ENCODE measurements around the gene OTUD5. TPM values are rescaled to one million over a fixed set of nuclear protein-coding genes. Genes with fewer than 3 reads are reported as not detected.

OTUD5 gene
- polyA plus RNA-seq, 1 donor, result 35.3 TPM

DNA sequence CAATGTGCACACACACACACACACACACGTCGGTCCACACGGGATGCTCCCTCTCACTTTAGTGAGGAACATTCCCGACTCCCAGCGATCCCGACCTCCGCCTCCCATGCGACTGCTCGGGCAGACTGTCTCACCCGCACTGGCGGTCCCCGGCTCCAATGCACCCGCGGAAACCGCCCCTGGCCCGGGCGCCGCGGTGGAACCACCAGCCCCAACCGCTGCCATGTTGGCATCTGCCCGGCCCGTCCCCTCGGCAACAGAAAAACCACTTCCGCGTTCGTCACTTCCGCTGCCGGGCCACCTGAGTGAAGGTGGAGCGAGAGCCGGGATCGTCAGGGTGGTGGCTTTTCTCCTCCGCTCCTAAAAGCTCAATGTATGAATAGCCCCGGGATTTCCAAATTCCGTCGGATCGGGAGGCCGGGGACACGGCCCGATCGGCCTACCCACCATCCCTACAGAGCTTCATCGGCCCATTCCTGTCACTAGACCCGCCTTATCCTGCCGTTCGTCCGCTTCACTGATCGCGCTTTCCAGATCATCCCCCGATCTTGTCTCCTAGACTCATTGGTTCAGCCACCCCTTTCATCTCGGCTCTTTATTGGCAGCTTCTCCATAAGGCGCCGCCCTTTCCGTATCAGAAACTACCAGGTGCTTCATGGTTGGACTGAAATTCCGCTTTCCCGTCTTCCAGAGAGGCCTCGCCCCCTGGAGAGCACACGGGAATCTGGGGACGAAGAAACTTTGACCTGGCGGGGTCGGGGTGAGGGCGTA, 45.8 kb downstream of the OTUD5 start, which contains the start of gene SLC35A2:
Gene SLC35A2, minus strand, starts transcription at position 235 of the 771 bp plus-strand sequence. Its CDS starts 10 bp downstream, at position 225.
- no peak for DNase-seq (ENCODE audit: low read depth)

DNA sequence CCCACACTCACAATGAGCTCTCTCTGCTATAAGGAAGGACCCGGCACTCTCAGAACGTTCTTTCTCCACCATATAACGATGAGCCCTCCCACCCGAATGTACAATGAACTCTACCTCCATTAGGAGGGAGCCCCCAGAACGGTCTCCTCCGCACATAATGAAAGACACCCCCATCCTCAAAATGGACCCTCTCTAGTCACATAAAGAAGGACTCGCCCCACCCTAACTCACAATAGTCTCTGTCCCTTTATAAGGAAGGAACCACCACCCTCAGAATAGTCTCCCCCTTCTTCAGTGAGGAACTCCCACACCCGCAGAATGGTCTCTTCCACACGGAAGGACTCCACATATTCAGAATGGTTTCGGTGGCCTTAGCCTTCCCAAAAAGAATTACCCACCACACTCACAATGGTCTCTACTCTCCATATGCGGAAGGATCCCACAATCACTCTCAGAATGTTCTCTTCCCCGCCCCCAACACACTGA, 46.4 kb downstream of the OTUD5 start:
- DNase-seq (ENCODE audit: low read depth), result no peak

DNA sequence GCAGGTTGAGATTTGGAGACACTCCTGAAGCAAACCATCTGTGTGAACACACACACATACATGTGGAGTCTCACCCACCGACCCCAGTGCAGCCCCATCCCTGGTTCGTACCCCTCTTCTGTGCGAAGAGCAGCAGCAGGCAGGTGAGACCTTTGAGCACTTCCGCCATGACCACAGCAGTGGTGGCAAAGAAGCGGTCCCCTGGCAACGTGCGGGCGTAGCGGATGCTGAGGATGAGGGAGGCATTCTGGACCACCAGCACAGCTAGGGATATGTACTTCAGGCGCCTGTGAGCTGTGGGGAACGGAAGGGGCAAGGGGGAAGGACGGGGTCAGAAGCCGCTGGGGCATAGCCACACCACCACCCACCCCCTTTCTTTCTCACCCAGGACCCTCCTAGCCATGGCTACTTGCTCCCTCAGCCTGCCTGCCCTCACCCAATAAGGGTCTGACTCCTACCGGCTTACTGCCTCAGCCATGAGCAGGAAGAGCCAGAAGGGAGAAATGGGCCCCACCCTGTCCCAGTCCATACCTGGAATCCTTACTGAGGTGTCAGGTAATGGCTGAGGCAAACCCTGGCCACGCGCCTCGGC, 47.6 kb downstream of the OTUD5 start:
- no peak for DNase-seq (ENCODE audit: low read depth)

DNA sequence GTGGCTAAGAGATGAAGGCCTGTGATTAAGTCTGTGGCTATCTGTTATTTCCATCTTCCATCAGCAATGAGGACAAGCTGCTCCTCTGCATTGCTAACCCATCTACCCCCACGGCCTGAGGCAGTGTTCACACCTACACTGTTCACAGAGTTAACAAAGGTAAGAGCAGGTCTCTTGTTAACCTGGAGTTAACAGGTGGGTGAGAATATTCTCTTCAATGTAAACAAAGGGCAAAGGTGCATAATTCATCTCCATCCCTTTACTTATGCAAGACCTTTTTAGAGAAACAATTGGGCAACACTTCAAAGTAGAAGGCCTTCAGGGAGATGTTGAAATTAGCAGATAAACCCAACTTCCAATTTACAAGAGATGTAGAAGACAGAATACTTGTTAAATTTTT, 48.8 kb downstream of the OTUD5 start:
- DNase-seq (ENCODE audit: low read depth), result no peak

DNA sequence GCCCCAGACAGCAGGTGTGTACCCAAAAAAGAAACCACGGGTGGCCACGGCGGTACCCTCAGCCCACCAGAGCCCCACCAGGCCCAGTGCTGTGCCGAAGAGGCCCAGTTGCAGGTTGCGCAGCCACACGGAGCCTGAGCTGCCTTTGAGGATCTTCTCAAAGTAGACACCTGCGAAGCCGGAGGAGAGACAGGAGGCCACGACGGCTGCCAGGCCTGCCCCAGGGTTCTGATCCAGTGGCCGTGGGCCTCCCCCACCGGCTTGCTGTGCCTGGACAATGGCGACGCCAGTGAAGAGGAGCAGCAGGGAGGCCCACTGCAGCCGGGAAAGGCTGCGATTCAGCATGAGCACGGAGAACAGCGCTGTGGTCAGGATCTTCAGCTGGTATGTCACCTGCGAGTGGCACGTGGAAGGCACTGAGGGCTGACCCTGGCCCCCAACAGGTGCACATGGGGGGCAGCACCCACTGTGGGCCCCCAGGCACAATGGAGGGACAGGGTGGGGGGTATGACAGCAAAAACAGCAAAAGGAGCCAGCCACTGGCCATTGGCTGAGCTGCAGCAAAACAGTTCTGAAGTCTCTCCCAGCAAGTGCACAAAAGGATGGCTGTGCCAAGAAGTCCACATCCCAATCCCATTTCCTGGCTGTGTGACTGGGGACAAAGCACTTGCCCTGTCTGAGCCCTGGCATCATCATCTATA, 52.2 kb downstream of the OTUD5 start:
- no peak for DNase-seq (ENCODE audit: low read depth)

DNA sequence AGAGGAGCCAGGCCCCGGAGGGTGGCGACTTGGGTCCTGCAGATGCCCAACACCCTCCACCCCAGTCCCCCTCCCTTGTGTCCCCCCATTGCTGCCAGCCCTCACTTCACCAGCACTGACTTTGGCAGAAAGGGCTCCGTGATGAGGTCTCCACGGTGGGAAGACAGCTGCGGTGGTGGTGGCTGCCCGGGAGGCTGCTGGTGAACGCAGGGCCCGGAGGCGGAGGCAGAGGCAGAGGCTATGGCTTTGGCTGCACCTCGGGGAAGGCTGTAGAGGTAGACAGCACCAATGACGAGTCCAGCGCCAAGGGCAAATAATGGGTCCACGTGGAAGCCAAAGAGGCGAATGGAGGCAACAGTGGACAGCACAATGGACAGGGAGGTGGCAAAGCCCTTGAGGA, 52.8 kb downstream of the OTUD5 start:
- no peak for DNase-seq (ENCODE audit: low read depth)

DNA sequence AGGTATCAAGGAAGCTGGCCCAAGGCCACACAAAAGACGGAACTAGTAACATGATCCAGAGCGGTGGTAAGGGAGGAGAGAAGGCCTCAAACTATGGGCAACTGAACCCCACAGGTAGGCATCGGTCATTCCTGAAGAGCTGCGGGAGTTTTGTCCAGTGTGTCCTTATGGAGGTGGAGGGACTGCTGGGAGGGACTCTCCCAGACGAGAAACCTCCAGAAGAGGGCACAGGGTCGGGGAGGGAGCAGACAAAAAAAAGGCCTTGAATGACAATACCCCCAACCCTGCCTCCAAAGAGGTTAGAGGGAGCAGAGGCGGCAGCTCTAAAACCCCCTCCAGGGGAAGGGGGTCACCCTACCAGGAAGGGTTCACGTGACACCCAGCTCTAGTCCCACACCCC, 53.2 kb downstream of the OTUD5 start:
- DNase-seq (ENCODE audit: low read depth), result no peak

DNA sequence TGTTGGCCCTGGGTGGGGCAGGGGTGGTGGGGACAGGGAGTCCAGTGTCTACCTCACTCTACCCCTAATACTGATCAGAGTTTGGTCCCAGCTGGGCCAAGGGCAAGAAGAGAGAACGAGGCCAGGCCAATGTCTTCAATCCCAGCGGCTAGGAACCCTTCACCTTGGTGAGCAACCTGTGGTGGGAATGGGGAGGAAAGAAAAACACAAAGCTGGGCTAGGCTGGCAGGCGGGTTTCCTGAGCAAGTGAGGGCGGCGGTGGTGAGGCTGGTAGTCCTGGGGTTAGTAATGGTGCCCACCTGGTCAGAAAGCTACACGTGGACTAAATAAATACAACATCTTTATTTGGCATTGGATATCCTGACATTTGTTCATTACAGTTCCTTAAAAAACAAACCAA, 54.1 kb downstream of the OTUD5 start:
- DNase-seq (ENCODE audit: low read depth), result no peak

DNA sequence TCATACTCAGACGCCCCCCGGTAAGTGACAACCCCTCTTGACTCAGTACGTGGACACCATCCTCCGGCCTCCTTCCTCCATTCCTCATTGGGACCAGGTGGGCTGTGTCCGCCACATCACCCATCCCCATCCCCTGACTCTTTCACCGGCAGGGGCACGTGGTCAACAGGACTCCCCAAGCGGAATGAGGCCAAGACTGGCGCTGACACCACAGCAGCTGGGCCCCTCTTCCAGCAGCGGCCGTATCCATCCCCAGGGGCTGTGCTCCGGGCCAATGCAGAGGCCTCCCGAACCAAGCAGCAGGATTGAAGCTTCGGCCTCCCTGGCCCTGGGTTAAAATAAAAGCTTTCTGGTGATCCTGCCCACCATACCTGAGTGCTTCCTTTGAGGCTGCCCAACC, 54.6 kb downstream of the OTUD5 start:
- no peak for DNase-seq (ENCODE audit: low read depth)

DNA sequence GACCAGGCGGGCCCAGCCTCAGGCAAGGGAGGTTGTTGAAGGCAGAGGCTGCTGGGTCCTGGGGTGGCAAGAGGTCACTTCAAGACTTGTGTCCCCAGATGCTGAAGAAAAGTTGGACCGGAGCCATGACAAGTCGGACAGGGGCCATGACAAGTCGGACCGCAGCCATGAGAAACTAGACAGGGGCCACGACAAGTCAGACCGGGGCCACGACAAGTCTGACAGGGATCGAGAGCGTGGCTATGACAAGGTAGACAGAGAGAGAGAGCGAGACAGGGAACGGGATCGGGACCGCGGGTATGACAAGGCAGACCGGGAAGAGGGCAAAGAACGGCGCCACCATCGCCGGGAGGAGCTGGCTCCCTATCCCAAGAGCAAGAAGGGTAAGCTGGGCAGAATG, 55.3 kb downstream of the OTUD5 start:
- DNase-seq (ENCODE audit: low read depth), result no peak

DNA sequence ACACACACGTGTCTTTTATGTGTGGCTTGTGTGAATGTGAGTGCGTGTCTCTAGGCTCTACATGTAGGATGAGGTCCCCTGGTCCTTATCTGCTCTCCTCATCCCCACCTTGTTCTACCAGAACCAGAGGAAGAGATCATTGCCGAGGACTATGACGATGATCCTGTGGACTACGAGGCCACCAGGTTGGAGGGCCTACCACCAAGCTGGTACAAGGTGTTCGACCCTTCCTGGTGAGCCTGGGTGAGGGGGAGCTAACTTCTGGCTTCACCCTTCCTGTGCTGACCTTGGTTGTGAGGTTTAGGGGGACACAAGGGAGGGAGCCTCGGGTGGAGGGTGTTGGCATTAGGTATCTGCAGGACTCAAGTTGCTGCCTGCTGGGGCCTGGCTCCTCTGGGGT, 56.3 kb downstream of the OTUD5 start:
- no peak for DNase-seq (ENCODE audit: low read depth)

DNA sequence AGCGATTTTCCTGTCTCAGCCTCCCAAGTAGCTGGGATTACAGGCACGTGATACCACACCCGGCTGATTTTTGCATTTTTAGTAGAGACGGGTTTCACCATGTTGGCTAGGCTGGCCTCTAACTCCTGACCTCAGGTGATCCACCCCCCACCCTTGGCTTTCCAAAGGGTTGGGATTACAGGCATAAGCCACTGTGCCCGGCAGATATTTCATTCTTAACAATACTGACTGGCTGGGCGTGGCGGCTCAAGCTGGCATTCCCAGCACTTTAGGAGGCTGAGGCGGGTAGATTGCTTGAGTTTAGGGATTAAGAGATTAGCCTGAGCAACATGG, 58.4 kb downstream of the OTUD5 start:
- DNase-seq (ENCODE audit: low read depth), result no peak

DNA sequence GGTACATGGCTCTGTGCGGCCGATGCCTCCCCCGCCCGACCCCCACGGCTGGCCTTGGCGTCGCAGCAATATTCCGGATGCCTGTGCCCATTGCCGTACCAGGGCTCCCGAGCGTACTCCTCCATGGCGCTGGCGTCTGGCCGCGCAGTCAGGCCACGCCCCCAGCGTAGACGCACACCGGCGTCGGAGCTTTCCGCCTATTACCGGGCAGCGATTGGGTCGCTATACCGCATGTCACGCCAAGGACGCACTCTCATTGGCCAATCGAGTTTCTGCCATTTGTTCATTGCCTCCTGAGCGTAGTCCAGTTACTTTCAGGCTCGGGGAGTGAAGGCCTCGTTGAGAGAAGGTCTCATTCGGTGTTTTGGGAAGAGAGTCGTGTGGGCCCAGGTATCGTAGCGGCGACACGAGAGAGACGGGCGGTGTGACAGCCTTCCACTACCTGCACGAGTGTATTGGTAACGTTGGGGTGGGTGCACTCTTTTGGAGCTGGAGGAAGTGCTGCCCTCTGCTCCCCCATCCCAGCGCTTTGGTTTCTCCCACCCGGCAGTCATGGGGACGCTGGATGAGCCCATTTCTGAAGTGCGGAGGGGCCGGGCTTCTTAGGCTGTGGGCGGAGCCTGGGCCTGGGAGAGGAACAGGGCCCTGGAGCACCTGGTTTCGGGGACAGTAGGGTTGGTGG, 59.6 kb downstream of the OTUD5 start, which contains the start of the genes PQBP1 and TIMM17B:
Gene PQBP1, plus strand, starts transcription at position 306 of the 682 bp plus-strand sequence. CDS start 580 bp downstream, outside the sequence.
Gene TIMM17B, minus strand, starts transcription at position 144 of the 682 bp plus-strand sequence. Its CDS starts 19 bp downstream, at position 125.
- peak; percentile 91 for DNase-seq (ENCODE audit: low read depth)

DNA sequence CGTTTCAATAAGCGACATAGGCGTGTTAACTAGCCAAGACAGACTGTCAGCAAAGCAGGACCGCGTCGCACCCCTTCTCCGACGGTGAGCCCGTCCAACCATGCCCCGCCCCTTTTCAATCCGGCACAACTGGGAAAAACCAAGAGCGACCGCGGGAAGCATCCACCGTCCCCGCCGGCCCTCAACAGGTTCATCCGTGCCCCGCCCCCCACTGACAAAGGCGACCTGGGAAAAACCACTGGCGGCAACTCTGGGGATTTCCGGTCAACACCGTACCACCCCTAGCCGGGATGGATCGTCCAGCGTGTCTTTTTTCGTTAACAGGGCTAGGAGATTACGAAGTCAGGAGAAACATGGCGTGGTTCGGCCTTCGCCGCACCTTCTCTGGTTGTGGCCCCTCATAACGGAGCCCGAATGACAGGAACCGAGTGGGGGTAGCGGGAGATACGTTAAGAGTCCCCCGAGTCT, 60.2 kb downstream of the OTUD5 start:
- no peak for DNase-seq (ENCODE audit: low read depth)

DNA sequence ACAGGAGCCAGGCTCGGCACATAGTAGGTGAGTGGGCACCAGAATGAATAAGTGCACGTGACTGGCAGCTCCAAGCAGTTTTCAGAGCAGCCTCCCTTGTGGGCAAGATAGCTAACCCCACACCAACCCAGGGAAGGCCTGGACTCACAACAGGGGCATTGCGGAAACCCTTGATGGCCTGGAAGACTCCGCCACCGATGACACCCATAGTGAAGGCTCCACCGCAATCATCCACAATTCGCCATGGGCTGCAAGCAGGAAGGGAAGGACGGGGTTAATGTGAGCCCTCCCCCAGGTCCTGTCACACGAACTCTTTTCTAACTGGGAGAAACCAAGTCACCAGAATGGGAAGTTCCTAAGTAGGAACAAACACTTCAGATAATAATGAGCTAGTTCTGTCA, 60.8 kb downstream of the OTUD5 start:
- no peak for DNase-seq (ENCODE audit: low read depth)

DNA sequence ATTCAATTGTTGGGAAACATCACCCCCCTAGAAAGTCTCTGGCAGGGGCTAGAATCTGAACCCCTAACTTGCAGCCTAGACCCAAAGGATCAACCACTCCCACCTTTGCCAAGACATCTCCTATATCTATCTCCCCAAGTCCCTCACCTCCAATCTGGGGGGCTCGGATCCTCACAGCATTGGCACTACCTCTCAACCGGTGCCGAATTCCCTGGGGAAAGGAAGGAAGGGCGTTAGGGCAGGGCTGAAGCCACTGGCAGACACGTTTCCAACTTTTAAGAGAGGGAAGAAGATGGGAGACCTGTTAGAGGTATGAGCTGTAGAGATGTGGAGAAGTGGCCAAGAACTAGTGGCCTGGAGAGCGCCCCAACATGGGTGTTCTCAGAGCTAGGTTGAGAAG, 62.5 kb downstream of the OTUD5 start:
- no peak for DNase-seq (ENCODE audit: low read depth)

DNA sequence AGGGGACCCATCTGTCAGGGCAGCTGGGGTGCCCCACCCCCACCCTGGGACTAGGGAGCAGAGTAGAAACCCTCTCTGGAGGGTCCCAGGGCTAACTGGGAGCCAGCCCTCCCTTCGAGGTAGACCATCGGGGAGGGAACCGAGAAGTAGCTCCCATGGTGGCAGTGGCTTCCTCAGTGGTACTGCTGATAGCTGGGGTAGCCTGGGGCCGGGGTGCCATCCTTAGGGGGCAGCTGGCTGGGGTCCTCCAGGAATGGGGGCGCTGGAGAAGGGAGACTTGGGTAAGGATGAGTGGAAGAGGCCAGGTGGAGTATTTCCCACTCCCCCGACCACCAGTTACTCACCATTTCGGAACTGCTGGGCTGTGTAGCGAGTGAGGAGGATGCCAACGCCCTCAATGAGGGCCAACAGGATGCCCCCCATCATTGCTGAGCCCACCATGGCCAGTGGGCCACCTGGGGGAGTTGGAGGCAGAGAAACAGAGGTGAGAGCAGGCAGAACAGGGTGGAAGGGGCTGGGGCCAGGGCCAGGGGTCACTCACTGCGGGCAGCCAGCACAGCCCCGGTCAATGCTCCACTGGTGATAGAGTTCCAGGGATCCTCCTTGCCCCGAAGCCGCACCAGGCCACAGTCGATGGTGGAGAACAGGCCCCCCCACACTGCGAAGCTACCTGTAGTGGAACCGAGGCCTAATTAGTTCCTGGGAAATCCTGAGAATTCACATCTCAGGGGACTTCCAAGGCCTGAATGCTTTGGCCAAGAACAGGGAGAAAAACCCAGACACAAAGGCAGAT, 63.7 kb downstream of the OTUD5 start:
- no peak for DNase-seq (ENCODE audit: low read depth)

DNA sequence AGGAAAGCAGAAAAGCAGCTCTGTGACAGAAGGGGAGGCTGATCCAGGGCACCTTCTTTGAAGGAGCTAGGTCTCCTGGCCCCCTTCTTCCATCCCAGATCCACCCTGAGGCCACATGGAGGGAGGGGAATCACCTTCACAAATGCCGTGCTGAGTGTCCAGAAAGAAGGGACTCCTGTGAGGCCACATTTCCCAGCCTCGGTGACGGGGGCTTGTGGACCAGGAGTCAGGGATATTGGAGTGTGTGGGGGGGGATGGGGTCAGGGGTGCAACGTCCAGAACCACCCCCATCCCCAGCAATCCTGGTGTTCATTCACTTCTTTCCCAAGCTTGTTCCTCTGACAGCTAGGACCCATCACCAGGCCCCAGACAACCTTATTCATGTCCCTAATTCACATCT, 64.5 kb downstream of the OTUD5 start:
- DNase-seq (ENCODE audit: low read depth), result no peak

DNA sequence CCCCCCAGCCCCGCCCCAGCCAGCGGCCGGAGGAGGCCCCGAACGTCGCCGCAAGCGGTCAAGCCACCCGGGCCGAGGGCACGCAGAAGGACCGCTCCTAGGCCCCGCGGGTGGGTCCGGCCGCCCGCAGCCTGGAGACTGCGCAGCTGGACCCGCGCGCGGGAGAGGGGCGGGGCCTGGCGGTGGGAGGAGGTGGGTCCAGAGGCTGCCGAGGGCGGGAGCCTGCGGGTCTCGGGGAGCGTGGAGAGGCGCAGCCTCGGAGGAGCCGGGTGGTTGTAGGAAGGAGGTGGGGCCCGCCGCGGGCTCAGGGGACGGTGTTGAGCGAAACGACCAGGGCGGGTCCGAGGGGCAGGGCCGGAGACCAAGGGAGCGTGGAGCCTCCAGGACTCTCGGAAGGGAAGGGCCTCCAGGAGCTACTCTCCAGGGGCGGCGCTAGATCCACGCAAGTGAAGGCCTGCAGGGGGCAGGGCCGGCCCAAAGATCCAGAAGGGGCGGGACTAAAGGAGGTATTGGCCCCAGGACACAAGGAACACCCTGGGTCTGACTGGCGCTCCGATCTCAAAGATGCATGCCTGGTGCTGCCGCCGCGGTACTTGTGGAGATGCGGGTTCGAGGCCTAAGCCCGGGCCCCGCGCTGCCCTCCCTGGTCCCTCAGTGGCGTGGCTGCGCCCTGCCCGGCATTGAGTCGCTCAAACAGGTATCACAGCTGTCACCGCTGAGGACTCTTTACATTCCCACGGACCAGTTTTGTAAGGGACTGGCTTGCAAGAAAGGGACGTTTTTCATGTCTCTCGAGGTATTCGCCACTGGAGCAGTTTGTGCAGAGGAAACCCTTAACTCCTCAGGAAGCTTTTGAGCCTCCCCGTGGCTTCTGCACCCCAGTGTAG, 65.8 kb downstream of the OTUD5 start:
- no peak for DNase-seq (ENCODE audit: low read depth)

DNA sequence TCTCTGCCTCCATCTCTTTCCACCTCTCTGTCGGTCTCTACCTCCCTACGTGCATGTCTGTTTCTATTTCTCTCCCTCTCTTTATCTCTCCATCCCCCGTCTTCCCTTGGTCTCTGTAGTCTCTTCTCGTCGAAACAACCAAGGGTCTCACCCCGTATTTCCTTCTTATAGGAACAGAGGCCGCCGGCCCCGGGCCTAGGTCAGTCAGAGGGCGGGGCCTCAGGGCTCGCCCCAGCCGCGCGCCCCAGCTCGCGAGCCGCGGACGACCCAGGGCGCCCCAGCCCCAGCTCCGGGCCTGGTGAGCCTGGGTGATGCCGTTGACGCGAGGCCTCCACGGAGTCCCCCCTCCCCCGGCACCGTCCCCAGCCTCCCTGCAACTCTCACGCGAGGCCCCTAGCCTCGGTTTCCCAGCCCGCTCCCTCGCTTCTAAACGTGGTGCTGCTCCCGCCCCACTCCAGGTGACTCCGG, 66.4 kb downstream of the OTUD5 start:
- no peak for DNase-seq (ENCODE audit: low read depth)

Measured in forelimb muscle (tissue), 1 donor.